Tibial artery (tissue), 4 donors: Measurements from ENCODE around the gene BAIAP2.

Experiments
- DNase-seq, 2 donors: peaks; one replicate each; pipeline ENCODE4 v3.0.0-alpha.2; 2019
- H3K27ac ChIP-seq, 2 donors: fragments of 200-600 bp; sonication (generic) in 1 of 2; 1 replicate in 1 of 2; 2 replicates in 1 of 2; pipeline ENCODE4 v1.5.1; 2018 to 2019; ENCODE audit warnings: mild to moderate bottlenecking in 1 of 2
- H3K27me3 ChIP-seq, 2 donors: fragments of 200-600 bp; sonication (generic) in 1 of 2; one replicate each; pipeline versions ENCODE4 v1.5.1 to v1.6.0; 2016 to 2019
- H3K36me3 ChIP-seq, 3 donors: fragments of 200-600 bp; sonication (generic) in 2 of 3; one replicate each; pipeline ENCODE4 v1.5.1; 2016 to 2019; ENCODE audit warnings: mild to moderate bottlenecking in 2 of 3
- H3K4me1 ChIP-seq, 4 donors: fragments of 200-600 bp; sonication (generic) in 2 of 4; 1 replicate in 3 of 4; 2 replicates in 1 of 4; pipeline ENCODE4 v1.5.1; 2016 to 2019
- H3K4me3 ChIP-seq, 2 donors: fragments of 200-600 bp; sonication (generic) in 1 of 2; 1 replicate in 1 of 2; 2 replicates in 1 of 2; pipeline ENCODE4 v1.5.1; 2018 to 2019; ENCODE audit warnings: mild to moderate bottlenecking in 2 of 2
- H3K9me3 ChIP-seq, 3 donors: fragments of 200-600 bp; sonication (generic) in 1 of 3; one replicate each; pipeline ENCODE4 v1.5.1; 2016 to 2019
- CTCF ChIP-seq, 2 experiments: fragments of 200-600 bp in 1 of 2; fragments of 450-650 bp in 1 of 2; IDR thresholded peaks; one replicate each; pipeline ENCODE4 v1.5.1; 2017 to 2019; ENCODE audit warnings: antibody characterized with exemption in 2 of 2, mild to moderate bottlenecking in 1 of 2, moderate library complexity in 1 of 2
- intact Hi-C: fragments of 100-400 bp; cut with DNase I; formaldehyde crosslinking; loops from one replicate; pipeline ENCODE4 v1.15.0; 2023; ENCODE audit warnings: low total_unique reads

BAIAP2 gene

GRCh38 chr17:80996422-80997305 lies 38.3 kb upstream of the BAIAP2 start:
- Histone ChIP-seq H3K4me1 (peaks cover 0 to 23% (median 18%) of the 10 kb centered on the region in 4 donors), H3K27me3 (no peaks in the 10 kb centered on the region), H3K27ac (no peak overlapping the region), H3K9me3 (no peaks in the 10 kb centered on the region), H3K4me3 (no peak overlapping the region), H3K36me3 (peaks cover 52 to 69% (median 53%) of the 10 kb centered on the region in 3 donors)
- intact Hi-C loops = loop anchor here (10.0 kb wide), 1 partner anchor 238 kb away; the partner anchor contains the start of genes NDUFAF8 and TEPSIN
- TF ChIP-seq CTCF (IDR thresholded peaks at IDR 0.05) = no peak
- no peak for DNase-seq

GRCh38 chr17:80997424-80998117 lies 37.4 kb upstream of the BAIAP2 start:
- peaks cover 52 to 69% (median 53%) of the 10 kb centered on the region in 3 donors for H3K36me3 ChIP-seq
- H3K27ac ChIP-seq = no peak overlapping the region
- H3K9me3 ChIP-seq = no peaks in the 10 kb centered on the region
- DNase-seq = no peak
- H3K4me3 ChIP-seq = no peak overlapping the region
- intact Hi-C loops = loop anchor here (10.0 kb wide), 1 partner anchor 237 kb away; the partner anchor contains the start of genes NDUFAF8 and TEPSIN
- TF ChIP-seq CTCF (IDR thresholded peaks at IDR 0.05) = no peak
- H3K27me3 ChIP-seq = peaks cover 0 to 3% of the 10 kb centered on the region in 2 donors
- peaks cover 0 to 28% (median 22%) of the 10 kb centered on the region in 4 donors for H3K4me1 ChIP-seq

GRCh38 chr17:80998118-80998747 lies 36.7 kb upstream of the BAIAP2 start:
- Histone ChIP-seq H3K9me3 (no peaks in the 10 kb centered on the region), H3K27me3 (peaks cover 0 to 8% of the 10 kb centered on the region in 2 donors), H3K27ac (no peak overlapping the region), H3K4me3 (no peak overlapping the region), H3K4me1 (peaks cover 0 to 22% (median 16%) of the 10 kb centered on the region in 4 donors), H3K36me3 (peaks cover 52 to 69% (median 53%) of the 10 kb centered on the region in 3 donors)
- intact Hi-C loops = loop anchor here (10.0 kb wide), 1 partner anchor 237 kb away; the partner anchor contains the start of genes NDUFAF8 and TEPSIN
- no peak for TF ChIP-seq CTCF (IDR thresholded peaks at IDR 0.05)
- DNase-seq = no peak

GRCh38 chr17:80998748-80999535 lies 36.0 kb upstream of the BAIAP2 start:
- Histone ChIP-seq H3K27ac (no peak overlapping the region), H3K4me1 (peaks cover 0 to 20% (median 14%) of the 10 kb centered on the region in 4 donors), H3K9me3 (no peaks in the 10 kb centered on the region), H3K4me3 (no peak overlapping the region), H3K27me3 (peaks cover 2 to 15% of the 10 kb centered on the region in 2 donors), H3K36me3 (peaks cover 52 to 67% (median 53%) of the 10 kb centered on the region in 3 donors)
- DNase-seq = no peak
- intact Hi-C loops = loop anchor here (10.0 kb wide), 1 partner anchor 236 kb away; the partner anchor contains the start of genes NDUFAF8 and TEPSIN
- no peak for TF ChIP-seq CTCF (IDR thresholded peaks at IDR 0.05)
